Endothelial cell of umbilical vein (primary cell): Measurements from ENCODE around the gene FAM3B. TPM values are rescaled to one million over a fixed set of nuclear protein-coding genes. Genes with fewer than 3 reads are reported as not detected.

Experiments used
- BruUV-seq: library from RNA; stranded (reverse); fragments of 400-500 nt; replicated peaks from 2 replicates; lab custom pipeline; 2021; lab: Mats Ljungman, UMichigan
- CTCF ChIA-PET: fragments of 300-600, 350-600 bp; sonication (Branson Sonifier 250); formaldehyde crosslinking; loops from one replicate; lab custom pipeline; 2021; ENCODE audit warnings: antibody characterized with exemption, inconsistent platforms; lab: Charles Lee
- POLR2A ChIA-PET: fragments of 300-600, 350-600 bp; sonication (Branson Sonifier 250); formaldehyde crosslinking; loops from one replicate; lab custom pipeline; 2021; ENCODE audit warnings: antibody characterized with exemption, inconsistent platforms; lab: Charles Lee
- DNase-seq: peaks from one replicate; pipeline ENCODE4 v3.0.0-alpha.2; 2011; ENCODE audit warnings: low read depth, low spot score
- FAIRE-seq: peaks from 2 replicates; lab custom pipeline; 2011; peaks lifted over from hg19 to GRCh38; lab: Jason Lieb, UNC
- H2AFZ ChIP-seq: 2 replicates; pipeline ENCODE4 v1.6.0; 2012; ENCODE audit warnings: low read depth, low read length, control low read depth, inconsistent platforms
- H3K27ac ChIP-seq: 2 replicates; pipeline ENCODE4 v1.5.1; 2011; ENCODE audit warnings: low read depth, mild to moderate bottlenecking, control low read depth, low read length, moderate library complexity; ENCODE audit not compliant: insufficient read depth
- H3K27me3 ChIP-seq, 2 experiments: 2 replicates each; pipeline versions ENCODE4 v1.6.0 to v1.6.1; 2011; ENCODE audit warnings: low read length in 2 of 2, mixed read lengths in 1 of 2; ENCODE audit not compliant: control insufficient read depth in 2 of 2, insufficient read depth in 2 of 2
- H3K36me3 ChIP-seq, 2 experiments: 2 replicates in 1 of 2; 3 replicates in 1 of 2; pipeline ENCODE4 v1.5.1; 2011; ENCODE audit warnings: low read length in 2 of 2, mild to moderate bottlenecking in 1 of 2, moderate library complexity in 1 of 2; ENCODE audit not compliant: control insufficient read depth in 2 of 2, insufficient read depth in 2 of 2; ENCODE audit errors: extremely low read depth in 1 of 2
- H3K4me1 ChIP-seq: 3 replicates; pipeline ENCODE4 v1.5.1; 2011; ENCODE audit warnings: mild to moderate bottlenecking, low read length; ENCODE audit not compliant: control insufficient read depth, insufficient read depth; ENCODE audit errors: extremely low read depth
- H3K4me2 ChIP-seq: 2 replicates; pipeline ENCODE4 v1.6.1; 2011; ENCODE audit warnings: low read length, control low read depth, mixed read lengths; ENCODE audit not compliant: insufficient read depth
- H3K4me3 ChIP-seq, 3 experiments: fragments of 200-600 bp in 1 of 3; sonication (generic), shearing (Covaris generic) in 1 of 3; replicated peaks in 1 of 3; 2 replicates each; pipeline ENCODE4 v1.5.1; 2011 to 2016; ENCODE audit warnings: control low read depth in 3 of 3, low read length in 3 of 3, mild to moderate bottlenecking in 2 of 3, inconsistent platforms in 1 of 3, low read depth in 1 of 3, moderate library complexity in 1 of 3; ENCODE audit not compliant: insufficient read depth in 1 of 3
- H3K79me2 ChIP-seq: 2 replicates; pipeline ENCODE4 v1.6.0; 2012; ENCODE audit warnings: low read length, inconsistent platforms; ENCODE audit not compliant: control insufficient read depth, insufficient read depth
- H3K9ac ChIP-seq: replicated peaks from 2 replicates; pipeline ENCODE3; 2011; ENCODE audit warnings: low read length, control low read depth; ENCODE audit not compliant: insufficient read depth; ENCODE audit errors: extremely low read depth
- H3K9me1 ChIP-seq: replicated peaks from 3 replicates; pipeline ENCODE4 v1.6.0; 2011; ENCODE audit warnings: mild to moderate bottlenecking, low read length; ENCODE audit not compliant: control insufficient read depth, insufficient read depth; ENCODE audit errors: extremely low read depth
- H3K9me3 ChIP-seq: replicated peaks from 2 replicates; pipeline ENCODE4 v1.5.1; 2012; ENCODE audit warnings: low read length, inconsistent platforms; ENCODE audit not compliant: control insufficient read depth, insufficient read depth
- H4K20me1 ChIP-seq: replicated peaks from 2 replicates; pipeline ENCODE3; 2011; ENCODE audit warnings: mild to moderate bottlenecking, low read length; ENCODE audit not compliant: control insufficient read depth, insufficient read depth; ENCODE audit errors: extremely low read depth
- EZH2 ChIP-seq: IDR thresholded peaks from 2 replicates; pipeline ENCODE4 v1.6.1; 2012; ENCODE audit warnings: borderline replicate concordance, low read depth, mild to moderate bottlenecking, moderate library complexity, low read length, inconsistent platforms; ENCODE audit not compliant: severe bottlenecking
- FOS ChIP-seq: IDR thresholded peaks from 2 replicates; pipeline ENCODE4 v1.6.1; 2011; ENCODE audit warnings: mild to moderate bottlenecking, low read length, moderate library complexity, borderline replicate concordance; ENCODE audit not compliant: insufficient read depth
- GATA2 ChIP-seq: IDR thresholded peaks from 2 replicates; pipeline ENCODE4 v1.7.0; 2011; ENCODE audit warnings: low read depth, mild to moderate bottlenecking, moderate library complexity, mixed read lengths, low read length; ENCODE audit not compliant: insufficient read length, insufficient read depth
- JUN ChIP-seq: IDR thresholded peaks from 2 replicates; pipeline ENCODE4 v1.6.1; 2011; ENCODE audit warnings: borderline replicate concordance, low read depth; ENCODE audit not compliant: insufficient read length, insufficient read depth
- MYC ChIP-seq: IDR thresholded peaks from one replicate; pipeline ENCODE4 v1.6.1; 2011; ENCODE audit warnings: mild to moderate bottlenecking, low read depth, low read length
- POLR2A ChIP-seq: IDR thresholded peaks from 2 replicates; pipeline ENCODE4 v1.6.1; 2012; ENCODE audit warnings: low read depth, mild to moderate bottlenecking, control low read depth, low read length
- POLR2AphosphoS5 ChIP-seq: IDR thresholded peaks from 2 replicates; pipeline ENCODE4 v1.6.1; 2012; ENCODE audit warnings: low read depth, mild to moderate bottlenecking, control low read depth, low read length, moderate library complexity; ENCODE audit not compliant: insufficient read depth
- dilution Hi-C: fragments of 300-500 bp; cut with MboI; formaldehyde crosslinking; loops from one replicate; pipeline ENCODE4 v1.15.0; 2019; ENCODE audit warnings: low sequenced_read_pairs; ENCODE audit not compliant: extremely low pct_ligation_motif_present
- intact Hi-C: fragments of 100-400 bp; cut with micrococcal nuclease; formaldehyde crosslinking; loops from one replicate; pipeline ENCODE4 v1.10.0; 2022
- polyA plus RNA-seq, 4 experiments: library from polyadenylated mRNA; depleted of rRNA in 3 of 4; stranded (reverse) in 3 of 4; unstranded in 1 of 4; fragments of >200 nt; gene quantifications; 2 replicates each; pipeline versions ENCODE4 v1.2.1 to v1.2.3, GENCODE V29; 2011 to 2012; ENCODE audit warnings: missing spikeins in 1 of 4
- total RNA-seq: library from RNA; stranded (reverse); gene quantifications from 2 replicates; pipeline ENCODE4 v1.2.3, GENCODE V29; 2021
- TF ChIP-seq, protein P1 (sequence below): IDR thresholded peaks from 2 replicates; pipeline ENCODE4 v1.6.1; 2011; ENCODE audit not compliant: insufficient read depth, insufficient read length
- TF ChIP-seq, protein P2 (sequence below), 2 donors: IDR thresholded peaks; 1 replicate in 1 of 2; 2 replicates in 1 of 2; pipeline ENCODE4 v1.5.1; 2011; ENCODE audit warnings: low read length in 2 of 2, mild to moderate bottlenecking in 2 of 2, moderate library complexity in 2 of 2, control low read depth in 1 of 2, inconsistent platforms in 1 of 2, low read depth in 1 of 2; ENCODE audit not compliant: insufficient read depth in 1 of 2; ENCODE audit errors: extremely low read depth in 1 of 2

FAM3B gene
- total and polyA plus RNA-seq, 2 donors (not counting 3 experiments of a cell fraction or from before 2014, with no cell fraction given), result not detected

DNA sequence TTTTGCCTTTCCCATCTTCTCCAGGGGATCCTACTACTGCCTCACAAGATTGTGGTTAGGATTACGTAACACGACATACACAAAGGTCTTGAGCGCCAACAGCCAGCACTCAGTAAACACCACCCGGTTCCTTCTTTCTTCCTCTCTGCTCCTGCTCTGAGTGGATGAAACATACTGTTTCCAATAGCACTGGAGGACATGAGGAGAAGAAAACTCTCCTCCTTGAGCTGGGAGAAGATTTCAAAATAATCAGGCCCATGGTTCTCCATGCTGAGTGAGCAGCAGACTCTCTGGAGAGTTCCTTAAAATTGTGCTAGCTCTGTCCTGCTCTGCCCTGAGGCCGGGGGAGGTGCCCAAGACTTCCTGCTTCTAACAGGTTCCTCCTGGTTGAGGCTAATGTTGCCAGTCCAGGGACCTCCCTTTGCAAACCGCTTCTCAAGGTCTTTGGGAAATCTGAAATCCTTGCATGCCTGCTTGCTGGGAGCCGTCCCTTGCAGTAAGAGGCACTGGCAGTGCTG lies 80.0 kb downstream of the FAM3B start:
- Histone ChIP-seq H2AFZ (no peak overlapping the region), H3K9me1 (no peaks in the 10 kb centered on the region), H3K9ac (no peak overlapping the region), H4K20me1 (no peaks in the 10 kb centered on the region), H3K36me3 (no peaks in the 10 kb centered on the region), H3K79me2 (no peaks in the 10 kb centered on the region), H3K27ac (no peak overlapping the region), H3K9me3 (no peaks in the 10 kb centered on the region), H3K4me3 (no peak overlapping the region), H3K4me1 (no peaks in the 10 kb centered on the region), H3K4me2 (no peak overlapping the region), H3K27me3 (no peaks in the 10 kb centered on the region)
- dilution Hi-C loops, result no loop called here
- CTCF ChIA-PET, result no interaction called here
- intact Hi-C loops, result no loop called here
- DNase-seq (no peak), FAIRE-seq (no peak)
- POLR2A ChIA-PET, result no interaction called here
- no peak for TF ChIP-seq MYC
- no peak for TF ChIP-seq FOS
- no peak for TF ChIP-seq POLR2AphosphoS5
- no peak for TF ChIP-seq JUN
- no peak for TF ChIP-seq GATA2
- no peak for TF ChIP-seq POLR2A
- TF ChIP-seq EZH2, result no peak
- TF ChIP-seq, protein P1, sequence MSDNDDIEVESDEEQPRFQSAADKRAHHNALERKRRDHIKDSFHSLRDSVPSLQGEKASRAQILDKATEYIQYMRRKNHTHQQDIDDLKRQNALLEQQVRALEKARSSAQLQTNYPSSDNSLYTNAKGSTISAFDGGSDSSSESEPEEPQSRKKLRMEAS, result no peak
- no TSS peak for BruUV-seq

DNA sequence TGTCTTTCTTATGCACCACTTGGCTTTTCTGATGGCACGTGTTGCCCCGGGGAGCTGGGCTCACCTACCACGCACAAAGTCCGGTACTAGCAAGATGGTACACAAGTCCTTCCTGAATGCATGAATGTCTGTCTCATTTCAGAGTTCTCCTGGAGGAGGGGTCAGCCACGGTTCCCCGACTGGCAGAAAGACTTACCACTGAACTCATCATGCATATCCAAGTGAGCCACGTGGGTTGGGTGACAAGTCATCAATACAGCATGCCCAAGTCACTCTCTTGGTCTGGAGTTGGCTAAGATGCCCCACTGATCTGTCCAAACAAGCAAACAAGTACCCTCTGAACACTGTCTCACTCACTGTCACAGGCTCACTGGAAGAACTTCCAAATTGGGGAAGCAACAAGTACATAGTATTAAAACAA lies 80.9 kb downstream of the FAM3B start:
- Histone ChIP-seq H3K79me2 (no peaks in the 10 kb centered on the region), H3K9ac (no peak overlapping the region), H3K9me3 (no peaks in the 10 kb centered on the region), H3K4me1 (no peaks in the 10 kb centered on the region), H3K27me3 (no peaks in the 10 kb centered on the region), H3K27ac (no peak overlapping the region), H3K9me1 (no peaks in the 10 kb centered on the region), H2AFZ (no peak overlapping the region), H3K4me3 (no peak overlapping the region), H4K20me1 (no peaks in the 10 kb centered on the region), H3K36me3 (no peaks in the 10 kb centered on the region), H3K4me2 (no peak overlapping the region)
- TF ChIP-seq POLR2A, result no peak
- TF ChIP-seq, protein P1, result no peak
- TF ChIP-seq, protein P2, sequence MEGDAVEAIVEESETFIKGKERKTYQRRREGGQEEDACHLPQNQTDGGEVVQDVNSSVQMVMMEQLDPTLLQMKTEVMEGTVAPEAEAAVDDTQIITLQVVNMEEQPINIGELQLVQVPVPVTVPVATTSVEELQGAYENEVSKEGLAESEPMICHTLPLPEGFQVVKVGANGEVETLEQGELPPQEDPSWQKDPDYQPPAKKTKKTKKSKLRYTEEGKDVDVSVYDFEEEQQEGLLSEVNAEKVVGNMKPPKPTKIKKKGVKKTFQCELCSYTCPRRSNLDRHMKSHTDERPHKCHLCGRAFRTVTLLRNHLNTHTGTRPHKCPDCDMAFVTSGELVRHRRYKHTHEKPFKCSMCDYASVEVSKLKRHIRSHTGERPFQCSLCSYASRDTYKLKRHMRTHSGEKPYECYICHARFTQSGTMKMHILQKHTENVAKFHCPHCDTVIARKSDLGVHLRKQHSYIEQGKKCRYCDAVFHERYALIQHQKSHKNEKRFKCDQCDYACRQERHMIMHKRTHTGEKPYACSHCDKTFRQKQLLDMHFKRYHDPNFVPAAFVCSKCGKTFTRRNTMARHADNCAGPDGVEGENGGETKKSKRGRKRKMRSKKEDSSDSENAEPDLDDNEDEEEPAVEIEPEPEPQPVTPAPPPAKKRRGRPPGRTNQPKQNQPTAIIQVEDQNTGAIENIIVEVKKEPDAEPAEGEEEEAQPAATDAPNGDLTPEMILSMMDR (IDR thresholded peaks at IDR 0.05; ENCODE audit: extremely low read depth in 1 of 2, insufficient read depth in 1 of 2, low read depth in 1 of 2, low read length in 2 of 2), result no peak
- POLR2A ChIA-PET, result no interaction called here
- intact Hi-C loops, result no loop called here
- DNase-seq (no peak), FAIRE-seq (no peak)
- dilution Hi-C loops, result no loop called here
- BruUV-seq, result no TSS peak
- CTCF ChIA-PET, result no interaction called here
